Stimulated activated CD4-positive, alpha-beta T cell treated with anti-CD3 and anti-CD28 coated beads, Interleukin-15, amount 100 ng/mL, for 48 hours (primary cell): ENCODE results near the gene GNAL.
A peak's percentile ranks its signal among the peaks of the same experiment; 100 is the strongest.
"Not testable (repeated sequence)": the region's sequence is repeated elsewhere in the genome, so short reads cannot be mapped to it uniquely, and the experiment has no call there.

Experiments
- DNase-seq, 2 donors: peaks; one replicate each; pipeline ENCODE4 v3.0.0-alpha.2; 2020; ENCODE audit warnings: low read depth in 2 of 2

The GNAL gene

GRCh38 chr18:11906926-11907874 is 218.1 kb downstream of the GNAL start:
- no peak for DNase-seq

GRCh38 chr18:11908182-11909060 is 219.4 kb downstream of the GNAL start, which contains the start of gene MPPE1:
MPPE1 (minus strand) TSS chr18:11908317; CDS start chr18:11897264, 11,053 bp downstream.
- DNase-seq = peak; percentile 69 to 78

- no peak for DNase-seq
Observed at GRCh38 chr18:11909061-11909455, 220.0 kb downstream of the GNAL start.

GRCh38 chr18:11909591-11910026 is 220.5 kb downstream of the GNAL start:
- no peak for DNase-seq

- not testable (repeated sequence) for DNase-seq
Observed at GRCh38 chr18:11916880-11917279, 227.8 kb downstream of the GNAL start.

- DNase-seq = not testable (repeated sequence)
Observed at GRCh38 chr18:11919522-11919921, 230.5 kb downstream of the GNAL start.

GRCh38 chr18:11923450-11923849 is 234.4 kb downstream of the GNAL start:
- DNase-seq = no peak

- DNase-seq = no peak
Observed at GRCh38 chr18:11925800-11926481, 236.9 kb downstream of the GNAL start.

GRCh38 chr18:11927497-11927896 is 238.4 kb downstream of the GNAL start:
- no peak for DNase-seq

GRCh38 chr18:11932393-11932792 is 243.3 kb downstream of the GNAL start:
- DNase-seq = no peak
